ENCODE results near the gene CHI3L1. TPM values are rescaled to one million over a fixed set of nuclear protein-coding genes. Genes with fewer than 3 reads are reported as not detected.
A peak's percentile ranks its signal among the peaks of the same experiment; 100 is the strongest.

Gene CHI3L1
- total RNA-seq, 1 donor = 3.0 TPM

DNA sequence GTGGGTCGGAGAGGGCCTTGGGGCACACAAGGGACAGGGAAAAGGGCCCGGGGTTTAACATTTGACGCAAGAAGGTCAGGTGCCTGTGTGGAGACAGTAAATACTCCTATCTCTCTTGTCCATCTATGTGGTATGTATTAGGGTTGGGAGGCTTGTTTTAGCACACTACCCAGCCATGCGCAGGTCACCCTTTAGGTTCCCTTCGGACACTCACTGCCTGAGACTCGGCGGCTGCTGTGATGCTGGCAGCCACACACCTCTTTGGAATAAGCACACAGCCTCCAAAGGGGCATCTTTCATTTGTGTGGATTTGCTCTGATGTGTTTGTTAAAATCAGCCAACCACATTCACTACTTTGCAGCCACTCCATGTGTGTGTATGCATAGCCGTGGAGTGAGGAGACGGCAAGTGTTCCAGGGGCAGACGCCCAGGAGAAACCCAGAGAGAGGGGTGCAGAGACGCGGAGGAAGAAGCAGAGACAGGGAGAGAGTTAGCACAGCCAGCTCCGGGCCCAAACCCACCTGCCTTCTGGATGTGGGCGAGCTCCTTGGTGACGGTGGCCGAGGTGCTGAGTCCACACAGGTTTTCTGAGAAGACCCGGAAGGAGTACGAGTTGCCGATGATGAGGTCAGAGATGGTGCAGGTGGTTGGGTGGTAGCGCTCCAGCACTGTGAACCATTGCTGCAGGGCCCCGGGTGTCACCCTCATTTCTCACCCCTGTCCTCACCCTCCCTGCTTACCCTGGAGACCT is 16.6 kb downstream of the CHI3L1 start:
- no peak overlapping the region for H3K4me3 ChIP-seq (ENCODE audit: low read depth, low read length)
- TF ChIP-seq, protein P1, sequence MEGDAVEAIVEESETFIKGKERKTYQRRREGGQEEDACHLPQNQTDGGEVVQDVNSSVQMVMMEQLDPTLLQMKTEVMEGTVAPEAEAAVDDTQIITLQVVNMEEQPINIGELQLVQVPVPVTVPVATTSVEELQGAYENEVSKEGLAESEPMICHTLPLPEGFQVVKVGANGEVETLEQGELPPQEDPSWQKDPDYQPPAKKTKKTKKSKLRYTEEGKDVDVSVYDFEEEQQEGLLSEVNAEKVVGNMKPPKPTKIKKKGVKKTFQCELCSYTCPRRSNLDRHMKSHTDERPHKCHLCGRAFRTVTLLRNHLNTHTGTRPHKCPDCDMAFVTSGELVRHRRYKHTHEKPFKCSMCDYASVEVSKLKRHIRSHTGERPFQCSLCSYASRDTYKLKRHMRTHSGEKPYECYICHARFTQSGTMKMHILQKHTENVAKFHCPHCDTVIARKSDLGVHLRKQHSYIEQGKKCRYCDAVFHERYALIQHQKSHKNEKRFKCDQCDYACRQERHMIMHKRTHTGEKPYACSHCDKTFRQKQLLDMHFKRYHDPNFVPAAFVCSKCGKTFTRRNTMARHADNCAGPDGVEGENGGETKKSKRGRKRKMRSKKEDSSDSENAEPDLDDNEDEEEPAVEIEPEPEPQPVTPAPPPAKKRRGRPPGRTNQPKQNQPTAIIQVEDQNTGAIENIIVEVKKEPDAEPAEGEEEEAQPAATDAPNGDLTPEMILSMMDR (IDR thresholded peaks at IDR 0.05; ENCODE audit: insufficient read depth, low read length) = no peak
- DNase-seq (ENCODE audit: low read depth) = no peak

DNA sequence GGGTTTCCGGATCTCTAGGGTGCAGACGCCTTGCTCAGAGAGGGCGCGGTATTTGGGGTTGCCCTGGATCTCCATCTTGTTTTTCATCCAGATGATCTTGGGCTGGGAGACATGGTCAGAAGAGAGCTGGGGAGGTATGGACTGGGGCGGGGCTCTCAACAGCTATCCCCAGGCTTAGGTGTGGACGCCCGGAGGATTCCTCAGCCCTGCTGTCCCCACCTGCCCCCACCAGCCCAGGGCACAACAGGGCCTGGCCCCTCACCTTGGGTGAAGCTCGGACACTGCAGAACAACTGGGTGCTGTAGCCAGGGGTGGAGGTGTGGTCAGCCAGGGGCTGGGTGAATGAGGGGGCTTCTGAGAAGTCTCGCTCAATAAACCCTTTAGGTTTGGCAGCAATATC is 17.5 kb downstream of the CHI3L1 start:
- TF ChIP-seq, protein P1 (IDR thresholded peaks at IDR 0.05; ENCODE audit: insufficient read depth, low read length) = no peak
- DNase-seq (ENCODE audit: low read depth) = no peak
- H3K4me3 ChIP-seq (ENCODE audit: low read depth, low read length) = no peak overlapping the region

DNA sequence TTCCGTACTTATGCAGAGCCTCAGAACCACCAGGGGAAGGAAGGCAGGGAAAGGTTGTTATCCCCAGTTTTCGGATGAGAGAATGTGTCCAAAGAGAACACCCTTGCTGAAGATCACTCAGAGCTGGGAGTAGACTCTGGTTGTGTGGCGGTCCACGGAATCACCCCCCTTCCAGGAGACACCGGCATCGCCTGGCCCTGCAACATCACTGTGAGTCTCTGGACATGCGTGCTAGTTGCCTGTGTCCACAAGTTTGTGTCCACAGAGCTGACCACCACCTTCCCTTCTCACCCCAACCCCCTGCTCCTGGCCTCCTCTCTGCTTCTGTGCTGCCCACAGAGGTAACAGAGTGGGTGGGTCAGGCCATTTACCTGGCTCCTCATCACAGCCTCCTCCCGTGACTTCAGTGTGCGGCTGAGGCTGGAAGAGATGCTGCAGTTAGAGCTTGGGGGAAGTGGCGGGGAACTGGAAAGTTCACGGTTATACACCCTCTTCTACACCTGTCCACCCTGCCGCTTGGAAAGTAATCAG is 18.2 kb downstream of the CHI3L1 start:
- no peak for DNase-seq (ENCODE audit: low read depth)
- H3K4me3 ChIP-seq (ENCODE audit: low read depth, low read length) = no peak overlapping the region
- TF ChIP-seq, protein P1 (IDR thresholded peaks at IDR 0.05; ENCODE audit: insufficient read depth, low read length) = no peak

DNA sequence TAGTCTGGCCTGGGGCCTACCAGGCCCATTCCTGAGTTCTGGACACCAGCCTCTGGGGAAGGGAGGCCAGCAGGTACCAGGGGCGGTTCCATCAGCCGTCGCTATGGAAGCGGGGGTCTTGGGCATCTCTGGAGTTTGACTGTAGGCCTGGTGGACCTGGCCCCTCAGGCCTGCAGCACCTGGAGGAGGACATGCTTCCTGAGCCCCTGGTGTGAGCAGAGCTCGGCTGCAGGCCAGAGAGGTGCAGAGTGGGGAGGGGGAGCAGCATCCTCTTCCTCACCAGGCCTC is 18.6 kb downstream of the CHI3L1 start:
- no peak for DNase-seq (ENCODE audit: low read depth)
- no peak overlapping the region for H3K4me3 ChIP-seq (ENCODE audit: low read depth, low read length)
- TF ChIP-seq, protein P1 (IDR thresholded peaks at IDR 0.05; ENCODE audit: insufficient read depth, low read length) = no peak

DNA sequence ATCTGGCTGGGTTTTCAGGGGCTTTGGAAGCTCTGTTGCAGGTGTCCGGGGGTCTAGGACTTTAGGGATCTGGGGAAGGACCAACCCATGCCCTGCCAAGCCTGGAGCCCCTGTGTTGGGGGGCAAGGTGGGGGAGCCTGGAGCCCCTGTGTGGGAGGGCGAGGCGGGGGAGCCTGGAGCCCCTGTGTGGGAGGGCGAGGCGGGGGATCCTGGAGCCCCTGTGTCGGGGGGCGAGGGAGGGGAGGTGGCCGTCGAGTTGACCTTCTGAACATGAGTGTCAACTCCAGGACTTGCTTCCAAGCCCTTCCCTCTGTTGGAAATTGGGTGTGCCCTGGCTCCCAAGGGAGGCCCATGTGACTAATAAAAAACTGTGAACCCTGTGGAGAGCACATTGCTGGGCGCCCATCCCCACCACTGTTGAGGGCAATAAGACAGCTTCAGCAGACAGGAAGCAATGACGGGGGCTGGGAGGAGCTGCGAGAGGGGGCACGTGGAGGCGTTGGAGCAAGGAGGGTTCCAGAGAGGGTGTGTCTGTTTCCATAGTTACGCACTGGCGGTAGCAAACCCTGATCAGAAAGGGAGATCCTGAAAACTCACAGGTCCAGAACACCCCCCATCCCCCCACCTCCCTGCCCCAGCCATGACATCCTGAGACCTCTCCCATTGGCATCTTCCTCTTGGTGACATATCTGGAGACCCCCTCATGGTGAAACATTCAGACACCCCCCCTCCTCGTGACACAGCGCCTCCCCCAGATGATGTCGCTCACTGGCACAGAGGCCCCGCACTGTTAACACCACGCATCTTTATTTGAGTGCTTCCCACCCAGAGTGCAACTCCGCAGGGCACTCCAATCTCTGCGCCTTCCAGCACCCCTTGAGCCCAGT is 19.2 kb downstream of the CHI3L1 start:
- DNase-seq (ENCODE audit: low read depth) = no peak
- H3K4me3 ChIP-seq (ENCODE audit: low read depth, low read length) = no peak overlapping the region
- TF ChIP-seq, protein P1 (IDR thresholded peaks at IDR 0.05; ENCODE audit: insufficient read depth, low read length) = no peak

DNA sequence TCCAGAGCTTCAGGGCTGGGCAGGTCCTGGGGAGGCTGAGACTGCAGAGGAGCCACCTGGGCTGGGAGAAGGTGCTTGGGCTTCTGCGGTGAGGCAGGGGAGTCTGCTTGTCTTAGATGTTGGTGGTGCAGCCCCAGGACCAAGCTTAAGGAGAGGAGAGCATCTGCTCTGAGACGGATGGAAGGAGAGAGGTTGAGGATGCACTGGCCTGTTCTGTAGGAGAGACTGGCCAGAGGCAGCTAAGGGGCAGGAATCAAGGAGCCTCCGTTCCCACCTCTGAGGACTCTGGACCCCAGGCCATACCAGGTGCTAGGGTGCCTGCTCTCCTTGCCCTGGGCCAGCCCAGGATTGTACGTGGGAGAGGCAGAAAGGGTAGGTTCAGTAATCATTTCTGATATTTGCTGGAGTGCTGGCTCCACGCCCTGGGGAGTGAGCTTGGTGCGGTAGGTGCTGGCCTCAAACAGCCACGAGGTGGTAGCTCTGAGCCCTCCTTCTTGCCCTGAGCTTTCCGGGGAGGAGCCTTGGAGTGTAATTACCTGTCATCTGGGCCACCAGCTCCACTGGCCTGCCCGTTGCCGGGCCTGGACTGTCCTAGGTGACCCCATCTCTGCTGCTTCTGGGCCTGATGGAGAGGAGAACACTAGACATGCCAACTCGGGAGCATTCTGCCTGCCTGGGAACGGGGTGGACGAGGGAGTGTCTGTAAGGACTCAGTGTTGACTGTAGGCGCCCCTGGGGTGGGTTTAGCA is 20.1 kb downstream of the CHI3L1 start:
- peak; percentile 22 for DNase-seq (ENCODE audit: low read depth)
- H3K4me3 ChIP-seq (ENCODE audit: low read depth, low read length) = no peak overlapping the region
- TF ChIP-seq, protein P1 (IDR thresholded peaks at IDR 0.05; ENCODE audit: insufficient read depth, low read length) = peak; percentile 17
